Muscle of arm (tissue), 12 donors: ENCODE measurements around the gene XAB2. TPM values are rescaled to one million over a fixed set of nuclear protein-coding genes. Genes with fewer than 3 reads are reported as not detected.
A peak's percentile ranks its signal among the peaks of the same experiment; 100 is the strongest.
"Not testable (repeated sequence)": the region's sequence is repeated elsewhere in the genome, so short reads cannot be mapped to it uniquely, and the experiment has no call there.

Source experiments
- DNase-seq: peaks from one replicate; pipeline ENCODE4 v3.0.0-alpha.2; 2013
- polyA plus RNA-seq, 12 donors: library from polyadenylated mRNA; unstranded; fragments of 120-200 nt; gene quantifications; one replicate each; pipeline ENCODE4 v1.2.1, GENCODE V29; 2013; ENCODE audit not compliant: insufficient read length in 12 of 12

Gene XAB2
- polyA plus RNA-seq, 12 donors, result 17.4 to 32.6 (median 20.7) TPM; not detected in 1

DNA sequence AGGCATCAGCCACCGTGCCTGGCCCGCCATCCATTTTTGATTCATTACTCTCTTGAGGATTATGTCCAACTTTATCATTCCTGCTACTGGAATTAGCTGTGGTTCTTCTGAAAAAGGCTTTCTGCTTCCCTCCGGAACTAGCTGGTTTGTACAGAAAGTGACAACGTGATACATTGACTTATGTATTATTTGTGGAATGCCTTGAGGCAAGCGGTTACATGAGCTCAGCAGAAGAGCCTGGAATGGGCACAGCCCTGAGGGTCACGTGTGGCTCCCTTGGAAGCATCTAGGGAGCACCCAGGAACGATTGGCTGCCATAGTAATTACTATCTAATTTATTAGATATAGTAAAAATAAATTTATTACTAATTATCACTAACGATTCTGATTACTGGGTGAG lies 25.1 kb upstream of the XAB2 start:
- DNase-seq, result no peak

DNA sequence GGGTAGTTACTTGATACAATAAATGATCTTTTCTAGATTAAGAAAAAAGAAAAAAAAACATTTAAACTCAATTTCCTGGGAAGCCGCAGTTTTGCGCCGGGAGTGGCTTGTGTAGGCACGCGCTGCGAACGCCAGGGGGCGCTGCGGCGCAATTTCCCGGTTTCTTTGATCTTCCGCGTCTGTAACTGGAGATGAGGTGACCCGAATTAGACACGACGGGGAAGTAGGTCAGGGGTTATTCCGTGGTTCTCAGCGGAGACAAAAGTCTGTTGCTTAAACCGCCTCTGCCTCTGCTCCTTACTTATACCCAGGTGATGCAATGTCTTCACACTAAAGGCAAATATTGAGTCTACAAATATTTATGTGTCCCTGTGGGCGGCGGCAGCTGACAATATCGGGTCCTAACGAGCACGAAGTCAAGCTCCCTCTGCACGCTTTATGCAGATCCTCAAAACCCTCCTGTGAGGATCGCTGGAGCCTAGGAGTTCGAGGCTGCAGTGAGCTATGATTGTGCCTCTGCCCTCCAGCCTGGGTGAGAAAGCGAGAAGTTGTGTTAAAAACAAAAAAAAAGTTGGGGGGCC lies 22.8 kb upstream of the XAB2 start:
- peak; percentile 82 for DNase-seq

DNA sequence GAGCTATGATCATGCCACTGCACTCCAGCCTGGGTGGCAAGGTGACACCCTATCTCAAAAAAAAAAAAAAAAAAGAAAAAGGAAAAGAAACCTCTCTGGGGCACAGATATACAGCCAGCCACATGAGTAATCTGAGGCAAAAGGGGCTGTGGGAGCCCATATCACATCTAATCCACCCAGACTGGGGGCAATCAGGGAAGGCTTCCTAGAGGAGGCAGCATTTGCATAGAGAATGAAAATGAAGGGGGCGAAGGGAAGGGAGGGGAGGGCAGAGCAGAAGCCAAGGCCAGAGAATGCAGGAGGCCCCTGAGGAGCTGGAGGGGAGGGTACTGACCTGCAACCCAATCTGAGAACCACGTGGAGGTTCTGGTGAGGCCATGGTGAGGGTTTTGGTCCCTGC lies 20.8 kb upstream of the XAB2 start:
- DNase-seq, result no peak

DNA sequence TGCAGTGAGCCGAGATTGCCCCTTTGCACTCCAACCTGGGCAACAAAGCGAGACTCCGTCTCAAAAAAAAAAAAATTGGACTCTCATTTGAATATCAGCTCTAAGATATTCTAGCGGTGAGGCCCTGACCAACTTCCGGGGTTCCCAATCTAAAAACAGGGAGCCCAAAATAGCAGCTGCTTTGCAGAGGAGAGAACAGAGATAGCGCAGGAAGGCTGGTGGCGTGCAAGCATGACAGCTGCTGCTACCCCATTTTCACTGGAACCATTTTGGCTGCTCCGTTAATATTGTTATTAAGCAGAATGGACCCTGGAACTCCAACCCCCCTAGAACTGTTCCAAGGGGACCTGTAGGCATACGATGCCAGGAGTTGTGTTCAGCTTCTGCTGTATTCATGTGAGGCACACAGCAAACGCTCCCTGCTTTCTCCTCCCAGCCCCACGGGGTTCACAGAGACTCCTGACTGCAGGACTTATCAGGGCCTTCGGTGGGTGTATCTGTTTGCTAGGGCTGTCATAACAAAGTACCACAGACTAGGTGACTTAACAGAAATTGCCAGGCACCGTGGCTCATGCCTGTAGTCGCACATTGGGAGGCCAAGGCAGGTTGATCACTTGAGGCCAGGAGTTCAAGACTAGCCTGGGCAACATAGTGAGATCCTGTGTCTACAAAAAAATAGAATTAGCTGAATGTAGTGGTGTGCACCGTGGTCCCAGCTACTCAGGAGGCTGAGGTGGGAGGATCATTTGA lies 19.1 kb upstream of the XAB2 start:
- DNase-seq, result no peak

DNA sequence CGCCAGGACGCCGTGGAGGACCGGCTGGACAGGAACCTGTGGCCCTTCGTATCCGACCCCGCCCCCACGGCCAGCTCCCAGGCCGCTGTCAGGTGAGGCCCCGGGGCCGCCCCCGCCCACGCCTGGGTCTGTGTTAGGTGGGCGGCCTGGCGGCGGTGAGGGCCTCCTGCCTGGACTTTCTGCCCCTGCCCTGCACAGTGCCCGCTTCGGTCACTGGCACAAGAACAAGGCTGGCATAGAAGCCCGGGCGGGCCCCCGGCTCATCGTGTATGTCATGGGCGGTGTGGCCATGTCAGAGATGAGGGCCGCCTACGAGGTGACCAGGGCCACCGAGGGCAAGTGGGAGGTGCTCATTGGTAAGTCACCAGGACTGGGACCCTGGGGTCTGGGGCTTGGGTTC lies 17.8 kb upstream of the XAB2 start:
- no peak for DNase-seq

DNA sequence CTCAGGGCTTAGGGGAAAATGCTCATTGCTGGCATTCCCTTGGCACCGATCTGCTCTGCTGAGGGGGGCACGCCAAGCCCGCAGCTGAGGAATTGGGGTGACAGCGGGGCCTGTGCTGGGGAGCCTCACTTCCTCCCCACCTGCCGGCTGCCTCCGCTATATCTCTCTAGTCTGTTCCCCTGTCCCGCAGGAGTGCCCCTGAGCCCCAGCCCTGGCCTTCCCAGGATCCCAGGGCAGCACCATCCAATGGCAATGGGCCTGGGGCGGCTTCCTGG lies 17.0 kb upstream of the XAB2 start:
- DNase-seq, result no peak

DNA sequence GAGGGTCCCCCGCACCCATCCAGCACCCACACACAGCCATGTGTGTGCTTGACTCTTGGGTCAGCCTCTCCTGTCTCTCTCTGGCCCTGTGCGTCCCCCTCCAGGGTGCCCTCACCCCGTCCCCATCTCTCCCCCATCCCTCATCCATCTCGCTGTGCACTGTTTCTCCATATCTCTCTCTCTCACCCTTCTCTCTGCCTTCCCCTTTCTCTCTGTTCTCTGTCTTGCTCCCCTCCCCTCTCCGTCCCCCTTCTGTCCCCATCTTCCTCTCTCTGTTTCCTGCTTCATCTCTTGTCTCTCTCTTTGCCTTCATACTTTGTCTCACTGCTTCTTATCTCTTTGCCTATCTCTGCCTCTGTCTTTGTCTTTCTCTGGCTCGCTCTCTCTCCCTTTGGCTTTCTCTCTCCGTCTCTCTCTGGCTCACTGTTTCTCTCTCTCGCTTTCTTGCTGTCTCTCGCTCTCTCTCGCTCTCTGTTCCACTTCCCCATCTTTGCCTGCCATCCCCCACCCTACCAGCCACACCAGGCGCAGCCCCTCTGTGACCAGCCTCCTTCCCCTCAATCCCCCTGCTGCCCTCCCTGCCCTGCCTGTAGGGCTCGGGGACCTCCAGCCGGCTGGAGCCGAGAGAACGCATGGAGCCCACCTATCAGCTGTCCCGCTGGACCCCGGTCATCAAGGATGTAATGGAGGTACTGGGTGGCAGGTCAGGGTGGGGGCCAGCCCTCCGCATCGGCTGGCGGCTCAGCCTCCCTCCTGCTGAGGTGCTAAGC lies 16.5 kb upstream of the XAB2 start:
- no peak for DNase-seq

DNA sequence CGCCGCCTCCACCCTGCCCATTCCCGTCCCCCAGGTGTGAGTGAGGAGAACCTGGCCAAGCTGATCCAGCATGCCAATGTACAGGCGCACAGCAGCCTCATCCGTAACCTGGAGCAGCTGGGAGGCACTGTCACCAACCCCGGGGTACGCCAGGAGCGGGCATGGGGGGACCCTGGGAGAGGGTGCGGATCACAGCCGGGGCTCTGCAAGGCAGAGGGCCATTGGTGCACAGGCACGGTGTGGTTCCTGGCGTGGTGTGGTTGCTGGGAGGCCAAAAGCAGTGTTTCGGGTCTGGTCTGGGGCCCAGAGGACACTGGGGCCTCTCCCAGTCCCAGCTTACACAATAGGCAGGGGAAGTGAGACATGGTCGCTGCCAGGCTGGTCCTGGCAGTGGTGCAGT lies 15.8 kb upstream of the XAB2 start:
- no peak for DNase-seq

DNA sequence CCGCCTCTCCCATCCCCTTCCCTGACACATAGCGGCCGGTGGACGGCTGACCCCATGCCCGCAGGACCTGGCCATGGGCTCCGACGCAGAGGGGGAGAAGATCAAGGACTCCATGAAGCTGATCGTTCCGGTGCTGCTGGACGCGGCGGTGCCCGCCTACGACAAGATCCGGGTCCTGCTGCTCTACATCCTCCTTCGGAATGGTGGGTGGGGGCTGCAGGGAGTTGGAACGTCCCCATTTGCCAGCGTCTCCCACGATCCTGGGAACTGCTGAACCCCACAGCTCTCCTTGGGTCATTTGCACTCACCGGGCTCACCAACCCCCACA lies 15.2 kb upstream of the XAB2 start:
- DNase-seq, result no peak

DNA sequence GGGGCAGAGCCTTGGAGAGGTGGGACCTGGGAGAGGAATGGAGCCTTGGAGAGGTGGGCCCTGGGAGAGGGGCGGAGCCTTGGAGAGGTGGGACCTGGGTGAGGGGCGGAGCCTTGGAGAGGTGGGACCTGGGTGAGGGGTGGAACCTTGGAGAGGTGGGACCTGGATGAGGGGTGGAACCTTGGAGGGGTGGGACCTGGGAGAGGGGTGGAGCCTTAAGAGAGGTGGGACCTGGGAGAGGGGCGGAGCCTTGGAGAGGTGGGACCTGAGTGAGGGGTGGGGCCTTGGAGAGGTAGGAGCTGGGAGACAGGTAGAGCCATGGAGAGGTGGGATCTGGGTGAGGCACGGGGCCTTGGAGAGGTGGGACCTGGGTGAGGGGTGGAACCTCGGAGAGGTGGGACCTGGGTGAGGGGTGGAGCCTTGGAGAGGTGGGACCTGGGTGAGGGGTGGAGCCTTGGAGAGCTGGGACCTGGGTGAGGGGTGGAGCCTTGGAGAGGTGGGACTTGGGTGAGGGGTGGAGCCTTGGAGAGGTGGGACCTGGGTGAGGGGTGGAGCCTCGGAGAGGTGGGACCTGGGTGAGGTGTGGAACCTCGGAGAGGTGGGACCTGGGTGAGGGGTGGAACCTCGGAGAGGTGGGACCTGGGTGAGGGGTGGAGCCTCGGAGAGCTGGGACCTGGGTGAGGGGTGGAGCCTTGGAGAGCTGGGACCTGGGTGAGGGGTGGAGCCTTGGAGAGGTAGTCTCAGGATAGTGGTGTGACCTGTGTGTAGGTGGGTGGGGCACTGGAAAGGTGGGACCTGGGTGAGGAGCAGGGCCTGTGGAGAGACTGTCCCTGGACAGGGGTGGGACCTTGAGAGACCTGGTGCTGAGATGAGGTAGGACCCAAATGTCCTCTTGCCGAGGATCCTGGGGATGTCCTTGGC lies 14.5 kb upstream of the XAB2 start:
- not testable (repeated sequence) for DNase-seq

DNA sequence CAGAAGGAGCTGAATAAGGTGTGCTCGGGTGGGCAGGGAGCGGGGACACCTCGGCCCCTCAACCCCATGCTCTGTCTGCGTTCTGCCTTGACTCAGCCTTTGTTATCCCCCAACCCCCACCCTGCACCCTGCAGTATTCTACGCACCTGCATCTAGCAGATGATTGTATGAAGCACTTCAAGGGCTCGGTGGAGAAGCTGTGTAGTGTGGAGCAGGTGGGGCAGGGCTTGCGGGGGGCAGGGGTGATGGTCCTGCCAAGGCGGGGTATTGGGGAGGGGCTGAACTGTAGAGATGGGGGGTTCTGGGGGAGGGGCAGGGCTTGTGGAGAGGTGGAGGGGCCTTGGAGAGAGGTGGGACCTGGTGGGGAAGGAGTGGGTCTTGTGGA lies 13.7 kb upstream of the XAB2 start:
- DNase-seq, result no peak

DNA sequence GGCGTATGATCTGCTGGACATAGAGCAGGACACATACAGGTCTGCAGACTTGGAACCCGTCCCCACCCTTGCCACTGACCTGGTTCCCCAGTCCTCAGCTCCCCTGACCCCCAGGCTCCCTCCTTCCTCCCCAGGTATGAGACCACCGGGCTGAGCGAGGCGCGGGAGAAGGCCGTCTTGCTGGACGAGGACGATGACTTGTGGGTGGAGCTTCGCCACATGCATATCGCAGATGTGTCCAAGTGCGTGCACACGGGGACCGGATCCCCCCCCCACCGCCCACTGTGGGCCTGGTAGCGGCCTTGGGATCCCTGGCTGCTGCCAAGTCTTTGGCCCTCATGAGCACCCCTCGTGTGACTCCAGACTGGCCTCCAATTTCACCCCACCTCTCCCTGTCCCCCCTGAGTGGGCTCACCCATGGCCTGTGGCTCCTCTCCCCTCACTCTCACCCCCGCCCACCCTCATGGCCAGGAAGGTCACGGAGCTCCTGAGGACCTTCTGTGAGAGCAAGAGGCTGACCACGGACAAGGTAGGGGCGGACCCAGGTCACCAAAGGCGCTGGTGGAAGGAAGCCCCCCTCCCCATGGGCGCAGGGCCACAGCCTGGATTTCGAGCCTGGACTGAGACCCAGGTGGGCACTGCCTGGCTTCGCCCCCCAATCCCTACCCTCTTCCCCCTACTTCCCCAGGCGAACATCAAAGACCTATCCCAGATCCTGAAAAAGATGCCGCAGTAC lies 13.1 kb upstream of the XAB2 start:
- DNase-seq, result no peak

DNA sequence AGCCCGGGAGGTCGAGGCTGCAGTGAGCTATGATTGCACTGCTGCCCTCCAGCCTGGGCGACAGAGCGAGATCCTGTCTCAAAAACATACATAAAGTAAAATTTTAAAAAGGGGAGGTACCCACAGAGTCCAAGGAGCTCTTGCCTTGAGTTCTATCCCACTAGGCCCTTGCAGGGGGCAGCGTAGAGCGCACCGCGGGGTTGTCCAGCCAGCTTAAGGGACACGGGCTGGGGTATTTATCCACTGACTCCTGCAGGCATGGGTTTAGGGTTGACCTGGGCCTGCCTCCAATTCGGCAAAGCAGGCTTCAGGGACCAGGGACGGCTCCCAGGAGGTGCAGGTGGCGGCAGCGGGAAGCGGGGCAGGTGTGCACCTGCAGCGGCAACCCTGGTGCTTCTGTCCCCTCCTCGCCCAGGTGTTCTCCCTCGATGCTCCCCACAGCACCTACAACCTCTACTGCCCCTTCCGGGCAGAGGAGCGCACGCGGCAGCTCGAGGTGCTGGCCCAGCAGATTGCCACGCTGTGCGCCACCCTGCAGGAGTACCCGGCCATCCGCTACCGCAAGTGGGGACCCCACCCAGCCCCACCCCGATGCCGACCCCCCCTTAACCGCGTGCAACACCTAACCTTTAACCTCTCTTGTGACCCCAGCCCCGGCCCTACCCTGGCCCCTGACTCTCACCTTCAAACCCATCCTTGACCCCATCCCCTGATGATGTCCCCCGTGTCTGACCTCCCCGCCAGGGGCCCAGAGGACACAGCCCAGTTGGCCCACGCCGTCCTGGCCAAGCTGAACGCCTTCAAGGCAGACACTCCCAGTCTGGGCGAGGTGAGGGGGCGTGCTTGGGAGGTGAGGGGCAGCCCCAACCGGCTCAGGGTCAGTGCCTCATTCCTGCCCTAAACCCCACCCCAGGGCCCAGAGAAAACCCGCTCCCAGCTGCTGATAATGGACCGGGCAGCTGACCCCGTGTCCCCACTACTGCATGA lies 12.2 kb upstream of the XAB2 start:
- no peak for DNase-seq

DNA sequence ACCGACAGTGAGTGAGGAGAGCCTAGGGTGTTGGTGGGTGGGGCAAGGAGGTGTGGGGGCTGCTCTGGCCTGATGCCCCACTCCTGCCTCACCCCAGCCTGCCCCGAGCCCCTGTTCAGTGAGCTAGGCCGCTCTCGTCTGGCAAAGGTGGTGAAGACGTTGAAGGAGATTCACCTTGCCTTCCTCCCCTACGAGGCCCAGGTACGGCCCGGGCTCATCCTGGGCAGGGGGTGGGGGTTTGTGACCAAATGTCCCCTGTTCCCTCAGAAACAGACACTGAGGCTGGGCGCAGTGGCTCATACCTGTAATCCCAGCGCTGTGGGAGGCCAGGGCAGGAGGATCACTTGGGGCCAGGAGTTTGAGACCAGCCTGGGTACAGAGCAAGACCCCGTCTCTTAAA lies 11.5 kb upstream of the XAB2 start:
- DNase-seq, result no peak

DNA sequence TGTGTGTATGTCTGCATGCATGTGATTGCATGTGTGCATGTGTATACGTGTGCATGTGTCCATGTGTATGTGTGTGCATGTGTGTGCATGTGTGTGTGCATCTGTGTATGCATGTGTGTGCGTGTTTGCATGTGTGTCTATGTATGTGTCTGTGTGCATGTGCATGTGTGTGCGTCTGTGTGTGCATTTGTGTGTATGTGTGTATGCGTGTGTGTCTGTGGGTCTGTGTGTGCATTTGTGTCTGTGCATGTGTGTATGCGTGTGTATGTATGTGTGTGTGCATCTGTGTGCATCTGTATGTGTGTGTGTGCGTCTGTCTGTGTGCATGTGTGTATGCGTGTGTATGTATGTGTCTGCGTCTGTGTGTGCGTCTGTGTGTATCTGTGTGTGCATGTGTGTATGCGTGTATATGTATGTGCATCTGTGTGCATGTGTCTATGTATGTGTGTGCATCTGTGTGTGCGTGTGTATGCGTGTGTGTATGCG lies 10.6 kb upstream of the XAB2 start:
- no peak for DNase-seq

DNA sequence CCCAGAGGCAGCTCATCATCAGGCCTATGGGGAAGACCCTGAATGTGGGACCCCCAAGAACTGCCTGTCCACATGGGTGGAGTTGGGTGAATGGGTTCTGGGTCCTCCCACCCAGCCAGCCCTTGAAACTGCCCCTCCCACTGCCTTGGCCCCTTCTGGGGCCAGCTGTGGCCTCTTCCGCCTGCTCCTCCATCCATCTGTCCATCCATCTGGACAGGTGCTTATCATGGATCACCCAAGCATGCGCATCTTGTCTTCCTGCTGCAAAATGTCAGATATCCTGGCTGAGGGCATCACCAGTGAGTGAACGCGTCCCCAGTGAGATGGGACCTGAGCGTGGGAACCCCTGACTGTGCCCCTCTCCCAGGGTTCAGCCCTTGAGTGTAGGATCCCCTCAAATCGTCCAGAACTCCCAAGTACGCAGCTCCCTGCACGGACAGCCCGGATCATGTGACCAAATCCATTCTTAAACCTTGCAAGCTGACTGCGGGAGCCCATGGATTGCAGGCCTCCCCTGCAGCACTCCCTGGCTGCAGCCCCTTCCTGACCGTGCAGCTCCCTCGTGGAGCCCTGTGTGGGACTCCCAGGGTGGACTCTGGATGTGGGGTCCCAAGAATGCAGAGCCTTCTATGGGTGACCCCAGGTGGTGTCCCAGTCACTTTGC lies 9.6 kb upstream of the XAB2 start:
- DNase-seq, result no peak

DNA sequence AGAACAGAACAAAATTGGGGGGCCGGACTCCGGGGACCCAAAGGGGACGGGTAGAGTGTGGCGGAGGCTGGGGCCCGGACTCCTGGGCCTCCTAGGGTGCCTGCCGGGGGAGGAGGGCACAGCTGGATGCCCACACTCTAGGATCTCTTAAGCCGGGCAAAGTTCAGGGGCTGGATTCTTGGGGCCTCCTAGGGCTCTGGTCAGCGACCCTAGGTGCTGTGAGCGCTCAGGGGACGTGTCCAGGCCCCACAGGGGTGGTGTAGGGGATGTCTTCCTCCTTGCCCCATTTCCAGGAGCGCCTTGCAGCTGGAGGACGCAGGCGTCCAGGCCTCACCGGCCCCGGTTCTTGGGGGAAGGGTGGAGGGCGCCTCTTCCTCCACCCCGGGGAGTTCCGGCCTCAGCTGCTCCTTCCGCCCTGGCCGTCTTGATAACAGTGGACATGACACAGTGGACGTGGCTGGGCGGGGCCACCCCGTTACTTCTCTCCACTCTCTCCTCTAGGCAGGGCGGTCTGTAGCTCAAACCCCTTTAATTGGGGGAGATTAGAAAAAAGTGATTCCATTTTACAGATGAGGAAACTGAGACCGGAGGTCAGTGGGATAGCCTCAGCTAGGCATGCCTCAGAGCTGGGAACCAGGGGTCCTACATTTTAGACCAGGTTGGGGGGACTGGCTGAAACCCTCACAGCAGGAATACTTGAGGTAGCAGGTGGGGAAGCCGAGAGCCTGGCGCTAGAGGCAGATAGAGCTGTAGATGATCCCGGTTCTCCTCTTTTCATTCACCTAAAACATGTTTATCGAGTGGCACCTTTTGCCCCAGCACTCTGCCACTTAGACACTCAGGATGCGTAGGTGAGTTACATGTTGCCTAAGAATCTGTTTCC lies 8.3 kb upstream of the XAB2 start:
- DNase-seq, result no peak

DNA sequence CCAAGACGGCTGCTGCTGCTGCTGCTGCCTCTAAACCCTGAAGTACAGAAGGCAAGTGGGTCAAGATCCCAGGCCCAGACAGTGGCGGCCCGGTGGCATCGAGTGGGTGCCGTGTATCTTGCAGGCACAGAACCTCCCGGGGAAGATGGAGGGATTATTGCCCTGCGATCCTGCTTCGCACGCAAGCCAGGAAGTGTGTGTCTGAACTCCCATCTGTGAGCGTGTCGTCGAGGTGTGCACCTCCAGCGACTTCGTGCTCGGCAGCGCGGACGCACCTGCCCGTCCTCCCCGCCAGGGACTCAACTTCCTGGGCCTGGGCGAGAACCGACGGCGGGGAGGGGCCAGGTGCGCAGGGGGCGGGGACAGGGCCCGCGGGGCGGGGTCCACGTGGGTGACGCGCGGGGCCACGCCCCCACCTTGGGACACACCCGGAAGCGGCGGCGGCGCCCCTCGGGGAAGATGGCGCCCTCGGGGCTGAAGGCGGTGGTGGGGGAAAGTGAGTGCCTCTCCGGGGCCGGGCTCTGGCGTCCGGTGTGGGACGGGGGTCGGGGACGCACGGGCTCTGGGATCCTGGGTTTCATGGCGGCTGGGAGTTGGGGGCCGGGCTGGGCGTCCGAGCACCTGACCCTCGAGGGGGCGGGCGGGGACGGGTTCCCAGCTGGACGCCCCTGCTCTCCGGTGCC lies 7.5 kb upstream of the XAB2 start, which contains the start of gene STXBP2:
STXBP2 (plus strand) TSS at position 420 of the 683 bp plus-strand sequence; CDS start at position 460, 40 bp downstream.
- DNase-seq, result no peak
